Ishikawa (cell line): ENCODE results near the gene ACP7.

Experiments used
- CEBPB ChIP-seq: IDR thresholded peaks from 2 replicates; pipeline ENCODE4 v1.6.1; 2012
- CREB1 ChIP-seq: IDR thresholded peaks from 2 replicates; pipeline ENCODE4 v1.6.1; 2012; ENCODE audit warnings: low read depth
- EP300 ChIP-seq: IDR thresholded peaks from 2 replicates; pipeline ENCODE4 v1.6.1; 2012; ENCODE audit warnings: borderline replicate concordance
- MAX ChIP-seq: IDR thresholded peaks from 2 replicates; pipeline ENCODE4 v1.6.1; 2012
- RAD21 ChIP-seq: IDR thresholded peaks from 2 replicates; pipeline ENCODE4 v1.6.1; 2012; ENCODE audit warnings: low read depth
- TAF1 ChIP-seq: IDR thresholded peaks from 2 replicates; pipeline ENCODE4 v1.6.1; 2012; ENCODE audit warnings: low read depth, mild to moderate bottlenecking
- YY1 ChIP-seq: IDR thresholded peaks from 2 replicates; pipeline ENCODE4 v1.6.1; 2012; ENCODE audit warnings: low read depth
- ZBTB7A ChIP-seq: IDR thresholded peaks from 2 replicates; pipeline ENCODE4 v1.6.1; 2012; ENCODE audit warnings: low read depth
- TF ChIP-seq, protein P1 (sequence below): IDR thresholded peaks from 2 replicates; pipeline ENCODE4 v1.6.1; 2012; ENCODE audit warnings: low read depth, mild to moderate bottlenecking

- no peak for TF ChIP-seq MAX
- no peak for TF ChIP-seq RAD21
- TF ChIP-seq YY1, result no peak
- TF ChIP-seq, protein P1, sequence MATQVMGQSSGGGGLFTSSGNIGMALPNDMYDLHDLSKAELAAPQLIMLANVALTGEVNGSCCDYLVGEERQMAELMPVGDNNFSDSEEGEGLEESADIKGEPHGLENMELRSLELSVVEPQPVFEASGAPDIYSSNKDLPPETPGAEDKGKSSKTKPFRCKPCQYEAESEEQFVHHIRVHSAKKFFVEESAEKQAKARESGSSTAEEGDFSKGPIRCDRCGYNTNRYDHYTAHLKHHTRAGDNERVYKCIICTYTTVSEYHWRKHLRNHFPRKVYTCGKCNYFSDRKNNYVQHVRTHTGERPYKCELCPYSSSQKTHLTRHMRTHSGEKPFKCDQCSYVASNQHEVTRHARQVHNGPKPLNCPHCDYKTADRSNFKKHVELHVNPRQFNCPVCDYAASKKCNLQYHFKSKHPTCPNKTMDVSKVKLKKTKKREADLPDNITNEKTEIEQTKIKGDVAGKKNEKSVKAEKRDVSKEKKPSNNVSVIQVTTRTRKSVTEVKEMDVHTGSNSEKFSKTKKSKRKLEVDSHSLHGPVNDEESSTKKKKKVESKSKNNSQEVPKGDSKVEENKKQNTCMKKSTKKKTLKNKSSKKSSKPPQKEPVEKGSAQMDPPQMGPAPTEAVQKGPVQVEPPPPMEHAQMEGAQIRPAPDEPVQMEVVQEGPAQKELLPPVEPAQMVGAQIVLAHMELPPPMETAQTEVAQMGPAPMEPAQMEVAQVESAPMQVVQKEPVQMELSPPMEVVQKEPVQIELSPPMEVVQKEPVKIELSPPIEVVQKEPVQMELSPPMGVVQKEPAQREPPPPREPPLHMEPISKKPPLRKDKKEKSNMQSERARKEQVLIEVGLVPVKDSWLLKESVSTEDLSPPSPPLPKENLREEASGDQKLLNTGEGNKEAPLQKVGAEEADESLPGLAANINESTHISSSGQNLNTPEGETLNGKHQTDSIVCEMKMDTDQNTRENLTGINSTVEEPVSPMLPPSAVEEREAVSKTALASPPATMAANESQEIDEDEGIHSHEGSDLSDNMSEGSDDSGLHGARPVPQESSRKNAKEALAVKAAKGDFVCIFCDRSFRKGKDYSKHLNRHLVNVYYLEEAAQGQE, result no peak
- no peak for TF ChIP-seq ZBTB7A
- TF ChIP-seq CREB1, result no peak
- TF ChIP-seq TAF1, result no peak
- no peak for TF ChIP-seq CEBPB
- no peak for TF ChIP-seq EP300
These were observed 5.5 kb upstream of the ACP7 start for GRCh38 chr19:39078436-39079200.
